ENCODE data around the gene PTPRJ.
"Not testable (repeated sequence)": the region's sequence is repeated elsewhere in the genome, so short reads cannot be mapped to it uniquely, and the experiment has no call there.

The PTPRJ gene

DNA sequence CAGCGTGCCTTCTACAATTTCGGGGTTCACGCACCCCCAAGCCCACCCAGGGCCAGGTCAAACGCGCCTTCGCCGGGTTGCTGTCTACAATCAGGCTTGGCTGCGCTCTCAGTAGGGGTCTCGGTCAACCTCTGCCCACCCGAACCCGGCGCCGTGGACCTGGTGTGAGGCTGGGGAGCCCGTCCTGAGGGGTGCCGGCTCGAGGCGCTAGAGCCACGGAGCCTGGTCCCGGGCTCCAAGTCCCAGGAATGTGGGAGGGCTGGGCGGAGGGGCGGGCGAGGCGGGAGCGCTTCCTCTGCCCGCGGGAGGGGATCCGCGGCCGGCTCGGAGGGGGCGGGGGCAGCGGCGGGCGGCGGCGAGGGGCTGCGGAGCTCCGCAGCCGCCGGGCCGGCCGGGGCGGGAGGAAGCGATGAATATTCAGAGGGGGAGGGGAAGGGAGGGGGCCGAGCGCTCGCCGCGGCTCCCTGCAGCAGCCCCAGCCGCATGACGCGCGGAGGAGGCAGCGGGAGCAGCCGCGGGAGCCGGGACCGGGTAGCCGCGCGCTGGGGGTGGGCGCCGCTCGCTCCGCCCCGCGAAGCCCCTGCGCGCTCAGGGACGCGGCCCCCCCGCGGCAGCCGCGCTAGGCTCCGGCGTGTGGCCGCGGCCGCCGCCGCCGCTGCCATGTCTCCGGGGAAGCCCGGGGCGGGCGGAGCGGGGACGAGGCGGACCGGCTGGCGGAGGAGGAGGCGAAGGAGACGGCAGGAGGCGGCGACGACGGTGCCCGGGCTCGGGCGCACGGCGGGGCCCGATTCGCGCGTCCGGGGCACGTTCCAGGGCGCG lies at the start of gene PTPRJ:
Gene PTPRJ (plus strand): TSS at position 472 of the 819 bp plus-strand sequence. CDS start 354 bp downstream, outside the sequence.
- DNase-seq (ENCODE audit: low read depth in 2 of 2): peak in 1 of 2 donors; percentile 40

DNA sequence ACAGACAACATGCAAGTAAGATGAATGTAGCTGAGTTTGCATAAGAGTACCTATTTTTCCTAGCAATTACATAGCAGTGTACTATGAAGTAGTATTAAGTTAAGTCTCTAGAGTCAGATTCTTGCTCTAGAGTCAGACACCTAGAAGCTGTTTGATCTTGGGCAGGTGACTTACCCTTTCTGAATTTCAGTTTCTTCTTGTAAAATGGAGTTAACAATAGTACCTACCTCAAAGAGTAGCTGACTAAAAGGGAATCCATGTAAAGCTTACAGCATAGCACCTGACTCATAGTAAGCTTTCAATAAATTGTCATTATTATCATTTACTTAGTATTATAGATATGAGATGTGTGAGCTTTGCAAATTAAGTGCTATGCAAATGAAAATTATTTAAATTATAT lies 47.8 kb upstream of the PTPRJ start:
- no peak for DNase-seq (ENCODE audit: low read depth in 2 of 2)

DNA sequence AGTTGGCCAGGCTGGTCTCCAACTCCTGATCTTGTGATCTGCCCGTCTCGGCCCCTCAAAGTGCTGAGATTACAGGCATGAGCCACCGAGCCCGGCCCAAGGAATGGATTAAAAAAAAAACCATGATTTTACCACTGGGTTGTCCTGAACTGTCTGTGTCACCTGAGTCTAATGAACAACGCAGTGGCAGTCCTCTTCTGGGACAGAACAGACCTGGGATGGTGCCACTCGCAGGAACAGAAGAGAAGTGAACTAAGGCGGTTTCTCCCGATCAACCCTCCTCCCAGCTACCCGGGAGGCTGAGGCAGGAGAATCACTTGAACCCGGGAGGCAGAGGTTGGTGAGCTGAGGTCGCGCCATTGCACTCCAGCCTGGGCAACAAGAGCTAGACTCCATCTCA lies 46.6 kb upstream of the PTPRJ start:
- not testable (repeated sequence) for DNase-seq (ENCODE audit: low read depth in 2 of 2)

DNA sequence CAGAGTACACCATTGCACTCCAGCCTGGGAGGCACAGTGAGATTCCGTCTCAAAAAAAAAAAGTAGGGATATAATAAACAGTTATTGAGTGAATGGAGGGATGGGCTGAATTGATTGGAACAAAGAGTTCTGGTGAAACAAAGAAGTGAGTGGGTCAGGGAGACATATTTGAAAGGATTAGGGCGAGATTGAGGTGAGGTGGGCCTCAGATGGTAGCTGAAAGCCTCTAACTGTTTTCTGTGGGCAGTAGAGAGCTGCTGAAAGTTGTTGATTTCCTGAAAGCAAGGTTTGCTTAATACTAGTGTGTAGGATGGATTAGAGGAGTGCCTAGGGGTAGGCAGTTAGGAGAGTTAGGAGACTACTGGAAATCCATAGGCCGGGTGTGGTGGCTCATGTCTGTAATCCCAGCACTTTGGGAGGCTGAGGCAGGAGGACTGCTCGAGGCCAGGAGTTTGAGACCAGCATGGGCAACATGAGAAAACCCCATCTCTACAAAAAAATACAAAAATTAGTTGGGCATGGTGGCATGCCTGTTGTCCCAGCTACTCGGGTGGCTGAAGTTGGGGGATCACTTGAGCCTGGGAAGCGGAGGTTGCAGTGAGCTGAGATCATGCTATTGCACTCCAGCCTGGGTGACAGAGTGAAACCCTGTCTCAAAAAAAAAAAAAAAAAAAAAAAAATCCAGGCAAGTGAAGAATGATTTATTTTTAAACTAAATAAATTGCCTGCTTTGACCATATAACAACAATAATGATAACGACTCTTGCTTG lies 41.4 kb upstream of the PTPRJ start:
- no peak for DNase-seq (ENCODE audit: low read depth in 2 of 2)

DNA sequence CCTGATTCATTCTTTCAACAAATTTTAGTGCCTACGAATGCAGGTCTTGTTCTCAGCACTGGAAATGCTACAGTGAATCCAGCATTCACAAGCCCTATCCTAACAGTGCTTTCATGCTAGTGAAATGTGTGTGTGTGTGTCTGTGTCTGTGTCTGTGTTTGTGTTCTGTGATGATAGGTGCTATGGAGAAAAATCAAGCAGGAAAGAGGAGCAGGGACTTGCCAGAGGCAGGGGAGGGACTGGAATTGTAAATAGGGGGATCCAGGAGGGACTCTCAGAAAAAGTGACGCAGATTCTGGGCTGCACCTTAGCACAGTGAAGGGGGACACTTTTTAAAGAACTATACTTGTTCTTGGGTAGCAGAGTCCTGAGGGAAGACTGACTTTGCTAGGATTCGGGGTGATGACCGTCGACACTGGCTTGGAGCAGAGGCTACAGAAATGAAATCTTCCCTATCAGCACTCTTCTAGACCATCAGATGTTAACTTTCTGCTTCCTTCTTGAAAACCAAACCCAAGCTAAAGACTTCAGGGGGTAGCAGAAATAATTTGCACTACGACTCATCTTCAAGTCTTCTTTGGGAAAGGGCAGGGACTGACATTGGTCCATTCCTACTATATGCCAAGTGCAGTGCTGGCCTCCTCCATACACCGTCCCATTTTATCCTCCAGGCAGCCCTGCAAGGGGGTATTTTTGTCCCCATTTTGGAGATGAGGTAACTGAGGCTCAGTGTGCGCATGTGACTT lies 39.3 kb upstream of the PTPRJ start:
- DNase-seq (ENCODE audit: low read depth in 2 of 2): no peak

DNA sequence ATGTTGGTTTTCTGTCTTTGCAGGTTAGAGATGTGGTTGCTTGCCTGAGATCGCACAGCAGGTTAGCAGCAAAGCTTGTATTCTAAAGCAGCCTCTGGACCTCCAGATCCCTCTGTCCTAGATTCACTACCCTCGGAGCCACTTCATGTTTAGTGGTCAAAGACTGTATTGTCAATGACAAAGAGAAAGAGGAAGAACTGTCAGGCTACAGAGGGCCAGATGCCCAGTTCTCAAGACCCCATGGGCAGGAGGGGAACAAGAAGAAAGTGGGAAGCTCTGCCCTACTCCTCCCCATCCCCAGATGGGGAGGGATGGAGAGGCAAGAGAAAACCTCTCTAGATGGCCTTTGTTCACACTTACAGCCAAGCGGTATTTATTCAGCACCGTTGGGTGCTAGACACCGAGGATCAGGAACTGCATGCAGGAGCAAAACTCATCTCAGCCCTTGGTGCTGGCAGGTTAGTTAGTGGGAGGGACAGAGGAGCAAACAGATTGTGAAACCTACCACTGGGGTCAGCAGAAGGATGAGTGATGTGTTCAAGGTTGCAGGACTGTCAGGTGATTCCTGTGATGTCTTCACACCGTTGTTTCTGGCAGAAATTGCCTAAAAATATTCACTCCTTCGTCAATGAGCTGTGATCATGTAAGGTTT lies 38.3 kb upstream of the PTPRJ start:
- no peak for DNase-seq (ENCODE audit: low read depth in 2 of 2)

DNA sequence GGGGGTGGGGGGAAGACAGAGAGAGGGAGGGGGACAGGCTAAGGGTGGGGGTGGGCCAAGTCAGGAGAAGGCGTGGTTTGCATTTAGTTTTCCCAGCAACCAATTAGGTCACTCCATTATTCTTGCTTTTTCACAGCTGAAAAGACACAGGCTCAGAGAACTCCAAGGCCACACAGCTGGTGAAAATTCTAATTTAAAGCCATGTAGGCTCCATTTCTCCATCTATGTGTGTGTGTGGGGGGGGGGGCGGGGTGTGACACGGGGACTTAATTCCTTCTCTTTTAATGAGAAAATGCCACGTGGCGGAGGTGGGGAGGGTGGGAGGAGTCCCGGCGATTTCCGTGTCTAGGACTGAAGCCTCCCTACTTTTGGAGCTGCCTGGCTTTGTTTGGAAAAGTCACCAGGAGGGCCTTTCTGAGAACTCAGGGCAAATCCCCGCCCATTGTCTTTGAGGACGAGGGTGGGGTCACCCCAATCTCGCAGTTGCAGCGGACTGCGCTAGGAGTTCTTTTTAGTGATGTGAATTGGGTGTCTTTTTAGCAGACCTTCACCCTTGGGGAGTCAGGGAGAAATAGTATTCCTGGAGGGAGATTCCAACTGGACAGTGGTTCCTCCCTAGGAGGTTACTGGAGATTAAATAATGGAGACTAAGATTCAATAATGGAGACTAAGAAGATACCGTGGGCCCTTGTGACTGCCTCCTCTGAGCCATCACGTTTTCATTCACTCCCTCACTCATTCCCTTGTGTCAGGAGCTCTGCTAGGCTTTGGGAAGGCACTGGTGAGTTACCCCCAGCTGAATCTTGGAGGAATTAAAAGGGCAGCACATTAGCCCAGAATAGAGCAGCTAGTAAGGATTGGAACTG lies 36.4 kb upstream of the PTPRJ start:
- no peak for DNase-seq (ENCODE audit: low read depth in 2 of 2)

DNA sequence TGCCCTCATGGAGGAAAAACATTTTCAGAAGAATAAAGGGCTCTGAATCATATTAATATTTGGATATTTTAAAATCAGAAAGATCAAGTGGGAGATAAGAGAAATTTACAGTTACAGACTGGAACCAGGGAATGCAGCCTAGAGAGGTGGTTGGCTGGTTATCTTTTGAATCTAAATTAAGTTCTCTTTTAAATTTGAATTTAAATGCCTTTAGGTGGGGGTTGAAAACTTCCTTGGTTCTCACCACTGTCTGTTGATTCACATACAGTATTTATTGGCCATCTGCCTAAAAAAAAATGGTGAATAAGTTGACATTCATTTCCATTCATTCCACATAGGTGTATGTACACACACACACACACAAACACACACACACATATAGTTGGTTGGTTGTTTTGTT lies 35.7 kb upstream of the PTPRJ start:
- DNase-seq (ENCODE audit: low read depth in 2 of 2): no peak

DNA sequence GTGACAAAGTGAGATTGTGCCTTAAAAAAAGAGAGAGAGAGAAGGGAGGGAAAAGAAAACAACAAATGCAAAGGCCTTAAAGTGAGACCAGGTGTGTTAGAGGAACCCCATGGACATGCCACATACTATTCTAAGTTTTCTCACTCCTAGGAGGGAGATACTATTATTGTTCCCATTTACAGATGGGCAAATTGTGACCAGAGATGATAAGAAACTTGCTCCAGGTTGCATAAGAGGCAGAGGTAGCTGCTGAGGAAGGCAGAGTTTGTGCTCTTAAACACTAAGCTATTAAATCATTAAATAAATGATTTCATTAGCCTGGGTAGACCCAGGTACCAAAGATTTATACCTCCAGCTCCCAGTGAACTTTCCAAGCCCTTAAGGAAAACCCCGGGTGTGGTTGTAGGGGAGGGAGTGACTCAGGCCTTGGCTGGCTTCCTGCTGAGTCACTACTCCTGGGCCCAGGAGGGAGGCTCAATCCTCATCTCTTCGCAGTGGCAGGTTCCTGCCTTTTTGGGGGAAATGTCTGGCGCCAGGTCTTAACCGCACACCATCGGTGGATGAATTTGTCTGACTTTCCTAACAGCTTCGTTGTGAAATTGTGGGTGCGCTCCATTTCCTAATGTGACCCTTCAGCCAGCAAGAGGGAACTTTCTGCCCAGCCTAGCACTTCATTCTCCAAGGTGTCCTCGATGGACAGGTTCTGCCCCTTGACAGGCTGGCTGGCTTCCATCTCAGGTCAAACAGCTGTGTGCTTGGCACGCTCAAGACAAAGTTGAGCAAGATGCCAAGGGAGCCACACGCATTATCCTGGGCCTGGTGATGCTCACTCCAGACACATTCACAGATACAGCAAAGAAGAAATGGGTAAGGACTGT lies 33.4 kb upstream of the PTPRJ start:
- DNase-seq (ENCODE audit: low read depth in 2 of 2): no peak

DNA sequence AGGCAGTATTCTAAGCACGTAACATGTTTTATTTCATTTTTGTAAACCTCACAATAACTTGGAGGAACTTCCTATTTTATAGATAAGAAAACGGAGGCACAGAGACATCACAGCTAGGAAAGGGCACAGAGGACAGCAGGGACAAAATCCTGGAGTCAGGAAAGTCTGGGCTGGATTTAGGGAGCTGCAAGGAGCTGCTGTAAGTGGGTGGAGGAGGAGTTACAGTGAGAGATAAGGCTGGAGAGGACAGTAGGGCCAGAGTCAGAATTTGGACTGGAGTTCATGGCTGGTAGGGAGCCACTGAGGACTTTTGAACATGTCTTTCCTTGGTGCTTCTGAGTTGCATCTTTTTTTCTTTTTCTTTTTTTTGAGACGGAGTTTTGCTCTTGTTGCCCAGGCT lies 32.2 kb upstream of the PTPRJ start:
- no peak for DNase-seq (ENCODE audit: low read depth in 2 of 2)

DNA sequence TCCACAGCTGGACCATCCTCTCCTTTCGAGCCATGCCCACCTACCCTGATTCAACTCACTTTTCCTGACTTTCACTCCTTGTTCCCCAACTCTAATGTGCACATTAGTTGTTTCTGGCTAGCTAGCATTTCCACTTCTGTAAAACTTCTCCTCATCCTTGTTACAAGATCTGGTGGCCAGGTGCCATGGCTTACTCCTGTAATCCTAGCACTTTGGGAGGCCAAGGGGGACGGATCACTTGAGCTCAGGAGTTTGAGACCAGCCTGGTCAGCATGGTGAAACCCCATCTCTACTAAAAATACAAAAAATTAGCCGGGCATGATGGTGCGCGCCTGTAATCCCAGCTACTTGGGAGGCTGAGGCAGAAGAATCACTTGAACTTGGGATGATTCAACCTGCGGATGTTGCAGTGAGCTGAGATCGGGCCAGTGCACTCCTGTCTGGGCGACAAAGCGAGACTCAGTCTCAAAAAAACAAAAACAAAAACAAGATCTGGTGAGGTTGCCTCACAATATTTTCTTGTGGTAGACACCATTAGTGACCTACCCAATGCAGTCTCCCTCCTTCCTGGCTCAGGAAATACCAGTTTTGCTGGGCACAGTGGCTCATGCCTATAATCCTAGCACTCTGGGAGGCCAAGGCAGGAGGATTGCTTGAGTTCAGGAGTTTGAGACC lies 31.2 kb upstream of the PTPRJ start:
- DNase-seq (ENCODE audit: low read depth in 2 of 2): not testable (repeated sequence)

DNA sequence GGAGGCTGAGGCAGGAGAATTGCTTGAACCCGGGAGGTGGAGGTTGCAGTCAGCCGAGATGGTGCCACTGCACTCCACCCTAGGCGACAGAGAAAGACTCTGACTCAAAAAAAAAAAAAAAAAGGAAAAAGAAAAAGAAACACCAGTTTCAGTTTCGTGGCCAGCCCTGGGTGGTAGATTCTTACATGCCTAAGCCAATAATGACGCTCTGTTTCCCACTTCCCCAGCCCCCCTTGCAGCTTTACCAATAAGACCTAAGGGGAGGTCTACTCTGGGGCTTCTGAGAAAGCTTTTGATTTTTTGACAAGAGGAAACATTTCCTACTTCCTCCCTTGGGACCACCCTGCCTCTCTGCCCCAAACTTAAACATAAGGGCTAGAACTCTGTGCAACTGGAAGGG lies 30.0 kb upstream of the PTPRJ start:
- peak; percentile 31 to 46 for DNase-seq (ENCODE audit: low read depth in 2 of 2)

DNA sequence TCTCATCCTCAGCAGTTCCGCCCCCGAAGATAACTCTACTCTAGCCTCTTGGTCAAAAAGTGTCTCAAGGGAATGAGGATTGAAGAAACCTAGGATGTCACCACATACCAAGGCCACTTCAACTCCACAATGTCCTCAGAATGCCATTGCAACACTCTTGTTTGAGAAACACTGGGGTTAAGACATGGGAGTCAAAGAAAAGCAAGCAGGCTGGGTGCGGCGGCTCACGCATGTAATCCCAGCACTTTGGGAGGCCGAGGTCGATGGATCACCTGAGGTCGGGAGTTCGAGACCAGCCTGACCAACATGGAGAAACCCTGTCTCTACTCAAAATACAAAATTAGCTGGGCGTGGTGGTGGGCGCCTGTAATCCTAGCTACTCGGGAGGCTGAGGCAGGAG lies 28.9 kb upstream of the PTPRJ start:
- DNase-seq (ENCODE audit: low read depth in 2 of 2): not testable (repeated sequence)

DNA sequence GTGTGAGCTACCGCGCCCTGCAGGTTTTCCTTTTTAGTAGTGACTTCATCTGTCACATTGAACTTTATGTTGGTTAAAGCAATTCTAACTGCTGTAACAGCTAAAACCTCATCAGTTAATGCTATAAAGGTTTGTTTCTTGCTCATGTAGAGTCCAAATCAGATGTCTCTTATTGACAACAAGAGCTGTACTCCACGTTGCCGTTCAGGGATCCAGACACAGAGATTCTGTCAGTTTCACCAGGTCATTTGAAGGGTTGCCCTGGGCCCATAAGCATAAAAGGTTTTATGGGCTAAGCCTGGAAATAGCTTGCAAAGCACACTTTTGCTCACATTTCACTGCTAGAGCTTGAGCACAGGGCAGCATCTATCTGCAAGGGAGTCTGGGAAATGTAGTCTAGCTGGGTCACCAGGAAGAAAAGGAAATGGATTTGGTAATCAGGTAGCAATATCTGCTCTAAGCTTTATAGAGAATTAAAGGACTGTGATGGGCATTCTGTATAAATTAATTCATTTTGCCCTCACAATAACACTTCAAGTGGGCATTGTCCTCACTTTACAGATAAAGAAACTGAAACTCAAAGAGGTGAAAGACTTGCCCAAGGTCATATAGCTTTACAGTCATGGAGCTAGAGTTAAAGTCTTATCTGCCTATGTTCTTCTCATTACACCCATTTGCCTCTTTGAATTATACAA lies 25.2 kb upstream of the PTPRJ start:
- no peak for DNase-seq (ENCODE audit: low read depth in 2 of 2)

DNA sequence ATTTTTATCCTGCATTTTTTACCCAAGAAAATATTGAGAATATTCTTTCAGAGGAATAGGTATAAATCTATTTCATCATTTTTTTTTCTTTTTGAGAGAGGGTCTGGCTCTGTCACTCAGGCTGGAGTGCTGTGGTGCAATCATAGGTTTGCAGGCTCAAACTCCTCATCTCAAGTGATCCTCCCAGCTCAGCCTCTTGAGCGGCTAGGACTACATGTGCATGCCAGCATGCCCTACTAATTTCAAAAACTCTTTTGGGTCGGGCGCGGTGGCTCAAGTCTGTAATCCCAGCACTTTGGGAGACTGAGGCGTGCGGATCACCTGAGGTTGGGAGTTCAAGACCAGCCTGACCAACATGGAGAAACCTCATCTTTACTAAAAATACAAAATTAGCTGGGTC lies 20.3 kb upstream of the PTPRJ start:
- DNase-seq (ENCODE audit: low read depth in 2 of 2): no peak

DNA sequence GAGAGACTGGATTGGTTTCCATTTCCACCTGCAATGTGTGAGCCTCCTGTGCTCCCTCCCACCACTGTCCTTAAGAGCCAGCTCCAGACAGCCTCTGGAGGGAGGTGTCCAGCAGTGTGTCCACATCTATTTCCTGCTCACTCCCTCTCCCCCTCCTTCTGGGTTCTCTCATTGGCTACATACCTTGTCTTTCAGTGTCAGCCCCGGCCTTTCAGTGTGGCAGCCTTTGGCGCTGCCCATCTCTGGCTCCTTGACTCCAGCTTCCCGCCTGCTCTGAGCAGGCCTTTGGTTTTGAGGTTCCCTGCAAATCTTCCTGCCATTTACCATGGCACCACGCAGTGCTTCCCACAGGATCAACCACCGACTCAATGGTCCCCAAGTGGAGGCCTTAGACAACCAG lies 19.0 kb upstream of the PTPRJ start:
- no peak for DNase-seq (ENCODE audit: low read depth in 2 of 2)

DNA sequence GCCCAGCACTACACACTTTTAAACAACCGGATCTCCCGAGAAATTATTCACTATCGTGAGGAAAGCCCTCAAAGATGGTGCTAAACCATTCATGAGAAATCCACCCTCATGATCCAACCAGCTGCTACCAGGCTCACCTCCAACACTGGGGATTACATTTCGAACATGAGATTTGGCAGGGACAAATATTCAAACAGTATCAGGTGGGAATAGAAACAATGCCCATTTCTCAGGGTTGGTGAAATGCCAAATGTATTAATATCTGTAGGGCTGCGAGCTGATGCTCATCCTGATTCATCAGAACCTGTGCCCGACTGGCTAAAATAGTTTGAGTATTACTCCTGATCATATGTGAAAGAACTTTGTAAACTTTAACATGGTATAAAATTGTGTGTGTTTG lies 15.8 kb upstream of the PTPRJ start:
- no peak for DNase-seq (ENCODE audit: low read depth in 2 of 2)
